NCI-H2196 treated with DMSO at 0.1 percent for 48 hours (cell line): Measurements from ENCODE around the gene STX5.
"Not testable (repeated sequence)": the region's sequence is repeated elsewhere in the genome, so short reads cannot be mapped to it uniquely, and the experiment has no call there.

ENCODE experiments used
- DNase-seq: peaks from one replicate; lab custom pipeline; 2025; ENCODE audit not compliant: unreplicated experiment; lab: John Stamatoyannopoulos, UW

The STX5 gene

GRCh38 chr11:62831520-62832335, at the start of gene STX5:
TSS of gene STX5 (minus strand) at chr11:62832051. CDS start at chr11:62831243, 808 bp downstream.
- peak; percentile 98 for DNase-seq

- DNase-seq, result peak; percentile 92
These were observed 49.1 kb upstream of the STX5 start, which contains the start of gene SLC3A2 for GRCh38 chr11:62880803-62881578. TSS of gene SLC3A2 (plus strand) at chr11:62880896. CDS start at chr11:62881024, 128 bp downstream.

- DNase-seq, result no peak
These were observed 48.5 kb upstream of the STX5 start for GRCh38 chr11:62880231-62880802.

- no peak for DNase-seq
These were observed 47.6 kb upstream of the STX5 start for GRCh38 chr11:62879235-62879978.

GRCh38 chr11:62876712-62877111, 44.9 kb upstream of the STX5 start:
- DNase-seq, result no peak

GRCh38 chr11:62875698-62876478, 44.0 kb upstream of the STX5 start:
- DNase-seq, result no peak

GRCh38 chr11:62874851-62875250, 43.0 kb upstream of the STX5 start:
- DNase-seq, result no peak

- DNase-seq, result no peak
These were observed 33.8 kb upstream of the STX5 start for GRCh38 chr11:62865635-62866034.

- no peak for DNase-seq
These were observed 32.0 kb upstream of the STX5 start for GRCh38 chr11:62863687-62864335.

GRCh38 chr11:62861564-62862192, 29.8 kb upstream of the STX5 start:
- not testable (repeated sequence) for DNase-seq

GRCh38 chr11:62860835-62861563, 29.1 kb upstream of the STX5 start:
- no peak for DNase-seq

GRCh38 chr11:62859281-62859703, 27.4 kb upstream of the STX5 start:
- DNase-seq, result not testable (repeated sequence)

GRCh38 chr11:62858201-62858600, 26.4 kb upstream of the STX5 start:
- DNase-seq, result no peak

GRCh38 chr11:62857541-62857982, 25.7 kb upstream of the STX5 start:
- DNase-seq, result no peak

- no peak for DNase-seq
These were observed 24.6 kb upstream of the STX5 start for GRCh38 chr11:62856333-62856895.

GRCh38 chr11:62855571-62856332, 23.9 kb upstream of the STX5 start:
- peak; percentile 97 for DNase-seq

- no peak for DNase-seq
These were observed 23.1 kb upstream of the STX5 start for GRCh38 chr11:62854825-62855570.
